OCI-LY1 (cell line): ENCODE measurements around the gene DOCK3.

Experiments
- EZH2 ChIP-seq: fragments of 200-600 bp; sonication (generic), shearing (Covaris generic); IDR thresholded peaks from 2 replicates; pipeline ENCODE4 v1.8.0; 2017; ENCODE audit warnings: borderline replicate concordance, mixed run types, mild to moderate bottlenecking, antibody characterized with exemption, low read length, moderate library complexity, mixed read lengths
- TF ChIP-seq, protein P1 (sequence below): fragments of 200-600 bp; sonication (generic), shearing (Covaris generic); IDR thresholded peaks from 2 replicates; pipeline ENCODE4 v1.5.1; 2017; ENCODE audit warnings: mild to moderate bottlenecking, antibody characterized with exemption, low read length, moderate library complexity, mixed read lengths

DNA sequence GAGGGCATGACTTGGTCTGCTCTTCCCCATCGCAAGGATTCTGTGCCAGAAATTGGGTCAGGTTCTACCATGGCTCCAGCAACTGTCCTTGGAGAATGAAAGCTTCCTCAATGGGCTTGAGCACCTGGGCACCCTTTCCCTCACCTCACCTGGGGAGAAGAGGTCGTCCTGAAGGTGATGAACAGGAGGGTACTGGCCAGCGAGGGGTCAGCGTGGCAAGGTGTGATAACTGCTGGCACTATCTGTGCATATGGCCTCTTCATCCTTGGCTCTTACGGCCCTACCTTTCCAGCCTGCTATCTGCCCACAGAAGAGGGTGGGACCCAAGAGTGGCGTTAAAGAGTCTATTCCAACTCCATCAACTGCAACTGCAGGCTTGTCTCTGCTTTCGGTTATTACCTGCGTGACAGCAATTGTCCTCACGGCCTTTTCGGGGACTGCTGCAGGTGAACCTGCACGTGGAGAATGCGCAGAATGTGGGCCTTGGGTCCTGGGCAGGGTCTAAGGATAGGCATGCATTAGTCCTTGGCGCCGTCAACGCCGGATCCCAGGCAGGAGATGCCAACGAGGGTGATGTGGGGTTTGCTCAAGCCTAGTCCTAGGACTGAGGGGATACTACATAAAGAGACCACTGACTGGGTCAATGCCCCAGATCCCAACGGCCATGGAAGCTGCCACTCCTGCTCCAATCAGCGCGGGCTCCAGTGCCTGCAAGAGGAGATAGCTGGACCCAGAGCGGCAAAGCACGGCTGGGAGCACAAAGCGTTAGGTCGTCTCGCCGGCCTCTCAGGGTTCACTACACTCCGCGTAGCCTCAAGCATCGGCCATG lies 715.7 kb downstream of the DOCK3 start:
- TF ChIP-seq, protein P1, sequence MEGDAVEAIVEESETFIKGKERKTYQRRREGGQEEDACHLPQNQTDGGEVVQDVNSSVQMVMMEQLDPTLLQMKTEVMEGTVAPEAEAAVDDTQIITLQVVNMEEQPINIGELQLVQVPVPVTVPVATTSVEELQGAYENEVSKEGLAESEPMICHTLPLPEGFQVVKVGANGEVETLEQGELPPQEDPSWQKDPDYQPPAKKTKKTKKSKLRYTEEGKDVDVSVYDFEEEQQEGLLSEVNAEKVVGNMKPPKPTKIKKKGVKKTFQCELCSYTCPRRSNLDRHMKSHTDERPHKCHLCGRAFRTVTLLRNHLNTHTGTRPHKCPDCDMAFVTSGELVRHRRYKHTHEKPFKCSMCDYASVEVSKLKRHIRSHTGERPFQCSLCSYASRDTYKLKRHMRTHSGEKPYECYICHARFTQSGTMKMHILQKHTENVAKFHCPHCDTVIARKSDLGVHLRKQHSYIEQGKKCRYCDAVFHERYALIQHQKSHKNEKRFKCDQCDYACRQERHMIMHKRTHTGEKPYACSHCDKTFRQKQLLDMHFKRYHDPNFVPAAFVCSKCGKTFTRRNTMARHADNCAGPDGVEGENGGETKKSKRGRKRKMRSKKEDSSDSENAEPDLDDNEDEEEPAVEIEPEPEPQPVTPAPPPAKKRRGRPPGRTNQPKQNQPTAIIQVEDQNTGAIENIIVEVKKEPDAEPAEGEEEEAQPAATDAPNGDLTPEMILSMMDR = no peak; the same call in 1 of the 2 replicates
- TF ChIP-seq EZH2 = no peak
